GM15510 (cell line): ENCODE data around the gene PUM2.

Experiments used
- POLR2A ChIP-seq: IDR thresholded peaks from 3 replicates; pipeline ENCODE4 v1.6.1; 2011; ENCODE audit warnings: borderline replicate concordance; ENCODE audit not compliant: insufficient read length; ENCODE audit errors: extremely low read depth

PUM2 gene

GRCh38 chr2:20350753-20351554, at the start of gene PUM2:
Gene PUM2 (minus strand): TSS chr2:20350844. CDS start chr2:20327360, 23,484 bp downstream.
- TF ChIP-seq POLR2A: peak; percentile 94

GRCh38 chr2:20400306-20400705, 49.7 kb upstream of the PUM2 start:
- TF ChIP-seq POLR2A: no peak

GRCh38 chr2:20398956-20399567, 48.4 kb upstream of the PUM2 start:
- TF ChIP-seq POLR2A: no peak

GRCh38 chr2:20397811-20398447, 47.3 kb upstream of the PUM2 start:
- no peak for TF ChIP-seq POLR2A

- no peak for TF ChIP-seq POLR2A
These were observed 45.8 kb upstream of the PUM2 start for GRCh38 chr2:20396356-20397000.

GRCh38 chr2:20393986-20394385, 43.3 kb upstream of the PUM2 start:
- no peak for TF ChIP-seq POLR2A

GRCh38 chr2:20391951-20392699, 41.5 kb upstream of the PUM2 start:
- TF ChIP-seq POLR2A: no peak

GRCh38 chr2:20390524-20391123, 40.0 kb upstream of the PUM2 start:
- TF ChIP-seq POLR2A: no peak

- no peak for TF ChIP-seq POLR2A
These were observed 34.3 kb upstream of the PUM2 start for GRCh38 chr2:20384953-20385352.

GRCh38 chr2:20382965-20383810, 32.5 kb upstream of the PUM2 start:
- no peak for TF ChIP-seq POLR2A

GRCh38 chr2:20381457-20381856, 30.8 kb upstream of the PUM2 start:
- TF ChIP-seq POLR2A: no peak

GRCh38 chr2:20378891-20379519, 28.4 kb upstream of the PUM2 start:
- no peak for TF ChIP-seq POLR2A

- TF ChIP-seq POLR2A: no peak
These were observed 27.7 kb upstream of the PUM2 start for GRCh38 chr2:20378341-20378740.
